Measurements from ENCODE around the gene SLC26A2. TPM values are rescaled to one million over a fixed set of nuclear protein-coding genes. Genes with fewer than 3 reads are reported as not detected.

SLC26A2 gene
- total and polyA plus RNA-seq, 2 donors (not counting 1 experiment from before 2014, with no cell fraction given), result 2.1 to 13.2 TPM

- intact Hi-C loops (cut with micrococcal nuclease), result no loop called here
- no peak overlapping the region for H3K4me3 Mint-ChIP-seq
- no peak overlapping the region for H3K27ac ChIP-seq (ENCODE audit: low read length in 2 of 2)
- no peaks in the 10 kb centered on the region for H3K79me2 ChIP-seq (ENCODE audit: control insufficient read depth, insufficient read depth, low read length)
- H3K36me3 ChIP-seq (replicated peaks in 1 of 2; ENCODE audit: control extremely low read depth in 1 of 2, control insufficient read depth in 1 of 2, extremely low read depth in 1 of 2, insufficient read depth in 2 of 2, low read length in 1 of 2), result peaks cover 3 to 43% of the 10 kb centered on the region in 2 experiments
- H2AFZ ChIP-seq (ENCODE audit: insufficient read depth, low read depth, low read length, poor library complexity, severe bottlenecking), result no peak overlapping the region
- no peaks in the 10 kb centered on the region for H3K9me3 Mint-ChIP-seq (ENCODE audit: insufficient read depth)
- CTCF ChIA-PET, result interaction anchor here (1.4 to 2.3 kb wide), 4 partner anchors 9 to 128 kb away, joined by 5 to 11 read pairs (median 7); no protein-coding TSS in a partner anchor
- POLR2A ChIA-PET, result interaction anchor here (0.9 kb wide), 1 partner anchor 13 kb away, joined by 3 read pairs; no protein-coding TSS in a partner anchor
- no peaks in the 10 kb centered on the region for H3K4me1 Mint-ChIP-seq
- H3K27me3 ChIP-seq (replicated peaks in 1 of 4; ENCODE audit: control extremely low read depth in 1 of 4, control insufficient read depth in 3 of 4, insufficient read depth in 4 of 4, low read length in 3 of 4), result no peaks in the 10 kb centered on the region
- H3K4me1 ChIP-seq (ENCODE audit: control insufficient read depth in 2 of 2, insufficient read depth in 2 of 2, low read length in 2 of 2), result no peaks in the 10 kb centered on the region
- no peak for ATAC-seq (ENCODE audit: low read depth)
- WGBS (ENCODE audit: insufficient coverage), result 83% methylated on average over 1 of the region's 3 CpGs
- H3K27me3 Mint-ChIP-seq, result no peaks in the 10 kb centered on the region
- H3K4me2 ChIP-seq (replicated peaks; ENCODE audit: low read depth, low read length, poor library complexity, severe bottlenecking), result no peak overlapping the region
- peaks cover 2% of the 10 kb centered on the region for H4K20me1 ChIP-seq (ENCODE audit: control insufficient read depth, insufficient read depth, low read length, poor library complexity, severe bottlenecking)
- no peak for TF ChIP-seq EZH2 (IDR thresholded peaks at IDR 0.05; ENCODE audit: borderline replicate concordance, insufficient read depth, low read depth, low read length, poor library complexity, severe bottlenecking)
- TF ChIP-seq, protein P1, sequence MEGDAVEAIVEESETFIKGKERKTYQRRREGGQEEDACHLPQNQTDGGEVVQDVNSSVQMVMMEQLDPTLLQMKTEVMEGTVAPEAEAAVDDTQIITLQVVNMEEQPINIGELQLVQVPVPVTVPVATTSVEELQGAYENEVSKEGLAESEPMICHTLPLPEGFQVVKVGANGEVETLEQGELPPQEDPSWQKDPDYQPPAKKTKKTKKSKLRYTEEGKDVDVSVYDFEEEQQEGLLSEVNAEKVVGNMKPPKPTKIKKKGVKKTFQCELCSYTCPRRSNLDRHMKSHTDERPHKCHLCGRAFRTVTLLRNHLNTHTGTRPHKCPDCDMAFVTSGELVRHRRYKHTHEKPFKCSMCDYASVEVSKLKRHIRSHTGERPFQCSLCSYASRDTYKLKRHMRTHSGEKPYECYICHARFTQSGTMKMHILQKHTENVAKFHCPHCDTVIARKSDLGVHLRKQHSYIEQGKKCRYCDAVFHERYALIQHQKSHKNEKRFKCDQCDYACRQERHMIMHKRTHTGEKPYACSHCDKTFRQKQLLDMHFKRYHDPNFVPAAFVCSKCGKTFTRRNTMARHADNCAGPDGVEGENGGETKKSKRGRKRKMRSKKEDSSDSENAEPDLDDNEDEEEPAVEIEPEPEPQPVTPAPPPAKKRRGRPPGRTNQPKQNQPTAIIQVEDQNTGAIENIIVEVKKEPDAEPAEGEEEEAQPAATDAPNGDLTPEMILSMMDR (IDR thresholded peaks at IDR 0.05), result no peak
- H3K27ac Mint-ChIP-seq, result no peak overlapping the region
- H3K9ac ChIP-seq (ENCODE audit: low read length), result no peak overlapping the region
- DNase-seq, result no peak
- H3K9me3 ChIP-seq (ENCODE audit: control extremely low read depth in 1 of 3, control insufficient read depth in 2 of 3, insufficient read depth in 1 of 3, low read length in 2 of 3), result no peaks in the 10 kb centered on the region
- no peak overlapping the region for H3K4me3 ChIP-seq (ENCODE audit: control extremely low read depth in 1 of 5, extremely low read depth in 1 of 5, insufficient read depth in 1 of 5, low read depth in 2 of 5, low read length in 4 of 5)
Observed at GRCh38 chr5:149981206-149981605, 20.6 kb downstream of the SLC26A2 start.

DNA sequence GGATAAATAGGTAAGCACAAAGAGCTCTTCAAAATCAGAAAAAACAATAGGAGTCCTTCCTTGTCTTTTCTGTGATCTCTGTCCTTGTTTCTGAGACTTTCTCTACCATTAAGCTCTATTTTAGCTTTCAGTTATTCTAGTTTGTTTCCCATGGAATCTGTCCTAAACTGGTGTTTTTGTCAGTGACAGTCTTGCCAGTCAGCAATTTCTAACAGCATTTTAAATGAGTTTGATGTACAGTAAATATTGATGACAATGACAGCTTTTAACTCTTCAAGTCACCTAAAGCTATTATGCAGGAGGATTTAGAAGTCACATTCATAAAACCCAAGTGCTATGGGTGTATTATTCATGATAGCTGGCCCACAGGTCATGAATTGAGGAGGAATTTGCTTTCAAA is 21.9 kb downstream of the SLC26A2 start:
- Mint-ChIP-seq H3K4me3 (no peak overlapping the region), H3K4me1 (no peaks in the 10 kb centered on the region), H3K27ac (no peak overlapping the region), H3K9me3 (ENCODE audit: insufficient read depth) (no peaks in the 10 kb centered on the region), H3K27me3 (no peaks in the 10 kb centered on the region)
- POLR2A ChIA-PET, result no interaction called here
- Histone ChIP-seq H2AFZ (ENCODE audit: insufficient read depth, low read depth, low read length, poor library complexity, severe bottlenecking) (no peak overlapping the region), H3K36me3 (replicated peaks in 1 of 2; ENCODE audit: control extremely low read depth in 1 of 2, control insufficient read depth in 1 of 2, extremely low read depth in 1 of 2, insufficient read depth in 2 of 2, low read length in 1 of 2) (peaks cover 3 to 38% of the 10 kb centered on the region in 2 experiments), H3K27me3 (replicated peaks in 1 of 4; ENCODE audit: control extremely low read depth in 1 of 4, control insufficient read depth in 3 of 4, insufficient read depth in 4 of 4, low read length in 3 of 4) (no peaks in the 10 kb centered on the region), H3K9me3 (ENCODE audit: control extremely low read depth in 1 of 3, control insufficient read depth in 2 of 3, insufficient read depth in 1 of 3, low read length in 2 of 3) (no peaks in the 10 kb centered on the region), H3K27ac (ENCODE audit: low read length in 2 of 2) (no peak overlapping the region), H3K4me2 (replicated peaks; ENCODE audit: low read depth, low read length, poor library complexity, severe bottlenecking) (no peak overlapping the region), H3K4me1 (ENCODE audit: control insufficient read depth in 2 of 2, insufficient read depth in 2 of 2, low read length in 2 of 2) (no peaks in the 10 kb centered on the region), H3K4me3 (ENCODE audit: control extremely low read depth in 1 of 5, extremely low read depth in 1 of 5, insufficient read depth in 1 of 5, low read depth in 2 of 5, low read length in 4 of 5) (no peak overlapping the region), H4K20me1 (ENCODE audit: control insufficient read depth, insufficient read depth, low read length, poor library complexity, severe bottlenecking) (no peaks in the 10 kb centered on the region), H3K9ac (ENCODE audit: low read length) (no peak overlapping the region), H3K79me2 (ENCODE audit: control insufficient read depth, insufficient read depth, low read length) (no peaks in the 10 kb centered on the region)
- DNase-seq, result no peak
- CTCF ChIA-PET, result interaction anchor here (1.7 to 2.3 kb wide), 4 partner anchors 8 to 130 kb away, joined by 5 to 11 read pairs (median 6); partner anchors contain the start of gene SLC26A2
- intact Hi-C loops (cut with micrococcal nuclease), result no loop called here
- TF ChIP-seq, protein P1 (IDR thresholded peaks at IDR 0.05), result no peak
- TF ChIP-seq EZH2 (IDR thresholded peaks at IDR 0.05; ENCODE audit: borderline replicate concordance, insufficient read depth, low read depth, low read length, poor library complexity, severe bottlenecking), result no peak
- ATAC-seq (ENCODE audit: low read depth), result no peak

Data from B cell (primary cell).